HFFc6 (cell line): ENCODE measurements around the gene SIRT5. TPM values are rescaled to one million over a fixed set of nuclear protein-coding genes. Genes with fewer than 3 reads are reported as not detected.

Source experiments
- DNase-seq: peaks from one replicate; pipeline ENCODE4 v3.0.0-alpha.2; 2018
- H3K27ac Mint-ChIP-seq: 2 replicates; pipeline ENCODE4 v1.8.0; 2020; ENCODE audit warnings: mild to moderate bottlenecking, mixed read lengths
- H3K27me3 Mint-ChIP-seq: 2 replicates; pipeline ENCODE4 v1.8.0; 2021; ENCODE audit warnings: mild to moderate bottlenecking, moderate library complexity, mixed read lengths; ENCODE audit not compliant: insufficient read depth
- H3K36me3 Mint-ChIP-seq: 2 replicates; pipeline ENCODE4 v1.8.0; 2021; ENCODE audit warnings: low read depth, mixed read lengths
- H3K4me1 Mint-ChIP-seq: 2 replicates; pipeline ENCODE4 v1.8.0; 2020; ENCODE audit warnings: low read depth, mixed read lengths
- H3K4me3 Mint-ChIP-seq: 2 replicates; pipeline ENCODE4 v1.8.0; 2020; ENCODE audit warnings: mild to moderate bottlenecking, moderate library complexity, mixed read lengths
- H3K9me3 Mint-ChIP-seq: 2 replicates; pipeline ENCODE4 v1.8.0; 2020; ENCODE audit warnings: mild to moderate bottlenecking, mixed read lengths
- CTCF ChIP-seq: fragments of 200-600 bp; sonication (generic); IDR thresholded peaks from 2 replicates; pipeline ENCODE4 v1.5.0; 2021; ENCODE audit warnings: antibody characterized with exemption, mild to moderate bottlenecking
- total RNA-seq, 6 experiments: library from RNA; stranded (reverse); fragmentation: NEBNext Ultra II Directional; extraction: Animal tissue kit (Norgen Biotek cat#: 25700); gene quantifications; 2 replicates in 1 of 6; 3 replicates in 5 of 6; pipeline ENCODE4 v1.2.3, GENCODE V29; 2021

The SIRT5 gene
- total RNA-seq, 6 experiments from 2014 or later = 4.3 to 7.0 (median 6.3) TPM

GRCh38 chr6:13614926-13615791 lies 40.8 kb downstream of the SIRT5 start, which contains the start of gene NOL7:
Gene NOL7 (plus strand): TSS chr6:13615335. CDS start chr6:13615359, 24 bp downstream.
- Mint-ChIP-seq H3K4me1 (peaks cover 29% of the 10 kb centered on the region), H3K27ac (peak within 1 kb of the TSS; percentile 97), H3K27me3 (no peaks in the 10 kb centered on the region), H3K36me3 (peaks cover 32% of the 10 kb centered on the region), H3K9me3 (no peaks in the 10 kb centered on the region; the same call in 1 of the 2 replicates), H3K4me3 (peak within 1 kb of the TSS; percentile 100)
- TF ChIP-seq CTCF = peak; percentile 93
- peak; percentile 98 for DNase-seq

GRCh38 chr6:13615792-13616120 lies 41.4 kb downstream of the SIRT5 start:
- no peak for TF ChIP-seq CTCF
- H3K4me3 Mint-ChIP-seq = peak overlapping the region; percentile 100
- no peaks in the 10 kb centered on the region for H3K27me3 Mint-ChIP-seq
- no peaks in the 10 kb centered on the region; the same call in 1 of the 2 replicates for H3K9me3 Mint-ChIP-seq
- peak overlapping the region; percentile 97 for H3K27ac Mint-ChIP-seq
- no peak for DNase-seq
- peaks cover 32% of the 10 kb centered on the region for H3K36me3 Mint-ChIP-seq
- H3K4me1 Mint-ChIP-seq = peaks cover 29% of the 10 kb centered on the region

GRCh38 chr6:13617066-13617465 lies 42.7 kb downstream of the SIRT5 start:
- Mint-ChIP-seq H3K4me1 (peaks cover 29% of the 10 kb centered on the region), H3K4me3 (peak overlapping the region; percentile 100), H3K36me3 (peaks cover 37% of the 10 kb centered on the region), H3K9me3 (no peaks in the 10 kb centered on the region; the same call in 1 of the 2 replicates), H3K27ac (peak overlapping the region; percentile 97), H3K27me3 (no peaks in the 10 kb centered on the region)
- DNase-seq = no peak
- no peak for TF ChIP-seq CTCF

- H3K27me3 Mint-ChIP-seq = no peaks in the 10 kb centered on the region; the same call in 1 of the 2 replicates
- H3K36me3 Mint-ChIP-seq = peaks cover 21% of the 10 kb centered on the region
- TF ChIP-seq CTCF = peak; percentile 79
- H3K9me3 Mint-ChIP-seq = no peaks in the 10 kb centered on the region
- peak overlapping the region; percentile 32; the same call in 1 of the 2 replicates for H3K27ac Mint-ChIP-seq
- DNase-seq = peak; percentile 28
- no peak overlapping the region for H3K4me3 Mint-ChIP-seq
- peaks cover 8% of the 10 kb centered on the region for H3K4me1 Mint-ChIP-seq
Measured at GRCh38 chr6:13624871-13625288, 50.5 kb downstream of the SIRT5 start.

- Mint-ChIP-seq H3K4me1 (peaks cover 10% of the 10 kb centered on the region), H3K27ac (no peak overlapping the region), H3K9me3 (no peaks in the 10 kb centered on the region), H3K4me3 (no peak overlapping the region), H3K27me3 (no peaks in the 10 kb centered on the region), H3K36me3 (peaks cover 3% of the 10 kb centered on the region)
- no peak for DNase-seq
- no peak for TF ChIP-seq CTCF
Measured at GRCh38 chr6:13629459-13630116, 55.2 kb downstream of the SIRT5 start.
